CD4-positive, alpha-beta T cell treated with Interleukin-4 for 1 hour (primary cell): ENCODE results near the gene ZFP92.
A peak's percentile ranks its signal among the peaks of the same experiment; 100 is the strongest.

Source experiments
- DNase-seq, 2 donors: peaks; one replicate each; pipeline ENCODE4 v3.0.0-alpha.2; 2020 to 2022

Gene ZFP92

DNA sequence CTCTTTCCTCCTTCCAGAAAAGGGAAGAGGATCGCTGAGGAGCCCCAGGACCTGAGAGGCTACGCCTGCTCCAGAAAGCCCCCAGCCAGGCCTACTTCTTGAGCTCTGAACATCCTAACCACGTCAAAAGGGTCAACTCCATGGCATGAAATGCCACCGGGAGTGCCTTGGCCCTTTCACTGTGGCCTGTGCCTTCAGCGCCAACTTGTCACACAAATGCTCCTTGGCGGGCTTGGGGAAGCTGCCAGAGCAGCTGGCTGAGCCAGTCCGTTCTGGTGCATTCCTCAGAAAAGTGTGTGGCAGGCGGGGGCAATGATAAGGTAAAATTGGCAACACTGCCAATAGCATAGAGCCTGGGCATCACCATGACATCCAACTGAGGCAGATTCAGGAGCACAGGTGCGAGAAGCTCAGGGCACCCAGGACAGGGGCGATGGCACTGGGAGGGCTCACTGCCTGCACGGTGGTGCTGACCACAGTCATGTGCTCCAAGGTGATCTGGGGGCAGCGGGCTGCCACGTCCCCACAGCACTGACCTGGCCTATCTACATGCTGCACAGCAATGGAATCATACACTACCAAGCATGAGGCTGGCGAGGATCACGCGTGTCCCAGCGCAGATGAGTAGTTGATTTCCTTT is 46.7 kb downstream of the ZFP92 start:
- no peak for DNase-seq

DNA sequence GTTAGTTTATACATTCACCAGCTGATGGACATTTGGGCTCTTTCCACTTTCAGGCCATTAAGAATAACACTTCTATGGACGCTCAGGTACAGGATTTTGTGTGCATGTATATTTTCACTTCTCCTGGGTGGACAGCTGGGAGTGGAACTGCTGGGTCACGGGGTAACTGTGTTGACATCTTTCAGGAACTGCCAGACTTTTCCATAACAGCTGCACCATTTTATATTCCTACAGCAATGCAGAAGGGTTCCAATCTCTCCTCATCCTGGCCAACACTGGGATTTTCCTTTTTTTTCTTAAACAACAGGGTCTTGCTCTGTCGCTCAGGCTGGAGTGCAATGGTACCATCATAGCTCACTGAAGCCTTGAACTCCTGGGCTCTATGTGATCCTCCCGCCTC is 47.2 kb downstream of the ZFP92 start:
- no peak for DNase-seq

DNA sequence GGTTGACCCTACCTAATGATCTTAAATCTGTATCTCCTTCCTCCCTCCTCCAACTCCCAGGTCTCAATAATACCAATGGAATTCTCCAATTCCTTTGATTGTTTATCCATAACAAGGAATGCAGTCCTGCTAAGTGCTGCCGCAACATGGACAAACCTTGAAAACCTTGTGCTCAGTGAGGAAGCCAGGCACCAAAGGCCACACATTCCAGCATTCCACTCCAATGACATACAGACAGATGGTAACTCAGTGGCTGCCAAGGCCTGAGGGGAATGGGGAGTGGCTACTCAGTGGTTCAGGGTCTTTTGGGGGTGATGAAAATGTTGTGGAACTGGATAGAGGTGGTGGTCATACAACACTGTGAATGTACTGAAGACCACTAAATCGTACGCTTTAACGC is 48.7 kb downstream of the ZFP92 start:
- DNase-seq: no peak

DNA sequence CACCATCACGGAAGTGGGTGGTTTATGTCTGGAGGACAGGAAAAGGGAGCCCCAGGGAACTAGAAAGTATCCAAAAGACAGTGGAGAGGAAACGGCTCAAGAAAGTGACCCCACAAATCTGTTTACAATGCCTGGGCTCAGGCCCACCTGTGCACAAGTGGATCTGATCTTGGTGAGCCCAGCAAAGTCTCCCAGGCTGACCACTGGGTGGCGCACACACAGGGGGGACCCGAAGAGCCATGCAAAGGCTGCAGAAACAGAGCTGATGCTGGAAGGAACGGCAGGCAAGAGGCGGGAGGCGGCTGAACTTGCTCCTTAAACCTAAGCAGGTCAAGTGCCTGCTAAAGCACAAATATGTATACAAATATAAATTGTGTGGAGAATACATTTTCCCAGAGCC is 49.6 kb downstream of the ZFP92 start:
- peak; percentile 37 to 46 for DNase-seq
